Neural cell (in vitro differentiated cells): ENCODE data around the gene TFR2. TPM values are rescaled to one million over a fixed set of nuclear protein-coding genes. Genes with fewer than 3 reads are reported as not detected.

ENCODE experiments used
- H2AFZ ChIP-seq: fragments of 200-600, 300-800 bp; sonication (generic), shearing (Covaris generic); 2 replicates; pipeline ENCODE4 v1.6.0; 2014; ENCODE audit warnings: low read depth, mild to moderate bottlenecking, antibody characterized with exemption, low read length, moderate library complexity
- H3F3A ChIP-seq: fragments of 200-600 bp; shearing (Covaris generic); 2 replicates; pipeline ENCODE4 v1.6.1; 2016; ENCODE audit warnings: mild to moderate bottlenecking, moderate library complexity, mixed read lengths, antibody characterized with exemption, low read length; ENCODE audit not compliant: insufficient read depth, poor library complexity, severe bottlenecking
- H3K27ac ChIP-seq: fragments of 200-600, 300-800 bp; sonication (generic), shearing (Covaris generic); 2 replicates; pipeline ENCODE4 v1.5.1; 2014; ENCODE audit warnings: mild to moderate bottlenecking, low read length, moderate library complexity
- H3K27me3 ChIP-seq: fragments of 300-800, 200-600 bp; sonication (generic), shearing (Covaris generic); 2 replicates; pipeline ENCODE4 v1.6.0; 2014; ENCODE audit warnings: mild to moderate bottlenecking, low read depth, low read length, moderate library complexity; ENCODE audit not compliant: insufficient read depth
- H3K36me3 ChIP-seq: fragments of 300-800, 200-600 bp; sonication (generic), shearing (Covaris generic); 2 replicates; pipeline ENCODE4 v1.5.1; 2014; ENCODE audit warnings: mild to moderate bottlenecking, antibody characterized with exemption, low read length, moderate library complexity; ENCODE audit not compliant: insufficient read depth
- H3K4me2 ChIP-seq: fragments of 300-800, 200-600 bp; sonication (generic), shearing (Covaris generic); 2 replicates; pipeline ENCODE4 v1.6.0; 2014; ENCODE audit warnings: mild to moderate bottlenecking, low read length
- H3K4me3 ChIP-seq: fragments of 300-800, 200-600 bp; sonication (generic), shearing (Covaris generic); 2 replicates; pipeline ENCODE4 v1.5.1; 2014; ENCODE audit warnings: mild to moderate bottlenecking, low read length, moderate library complexity
- H3K79me2 ChIP-seq: fragments of 200-600 bp; shearing (Covaris generic); replicated peaks from 2 replicates; pipeline ENCODE4 v1.6.0; 2014; ENCODE audit warnings: mild to moderate bottlenecking, low read length, moderate library complexity; ENCODE audit not compliant: insufficient read depth
- H3K9ac ChIP-seq: fragments of 300-800, 200-600 bp; sonication (generic), shearing (Covaris generic); 2 replicates; pipeline ENCODE4 v1.6.1; 2016; ENCODE audit warnings: mild to moderate bottlenecking, low read length, mixed read lengths
- H3K9me2 ChIP-seq: fragments of 200-600 bp; shearing (Covaris generic); 2 replicates; pipeline ENCODE4 v1.6.1; 2016; ENCODE audit warnings: mild to moderate bottlenecking, low read length, mixed read lengths; ENCODE audit not compliant: insufficient read depth
- H3K9me3 ChIP-seq: fragments of 200-600, 300-800 bp; sonication (generic), shearing (Covaris generic); 2 replicates; pipeline ENCODE4 v1.6.1; 2016; ENCODE audit warnings: mild to moderate bottlenecking, mixed run types, low read length, moderate library complexity, mixed read lengths
- H4K20me1 ChIP-seq: fragments of 200-600 bp; shearing (Covaris generic); 2 replicates; pipeline ENCODE4 v1.6.1; 2016; ENCODE audit warnings: mild to moderate bottlenecking, mixed run types; ENCODE audit not compliant: insufficient read depth
- EP300 ChIP-seq: fragments of 450-650 bp; conservative IDR thresholded peaks from 2 replicates; pipeline ENCODE4 v1.6.1; 2014; ENCODE audit warnings: antibody characterized with exemption, mild to moderate bottlenecking, moderate library complexity; ENCODE audit not compliant: poor library complexity, severe bottlenecking
- EZH2 ChIP-seq: fragments of 200-600, 300-800 bp; shearing (Covaris generic), sonication (generic); IDR thresholded peaks from 2 replicates; pipeline ENCODE4 v1.6.1; 2014; ENCODE audit warnings: antibody characterized with exemption, low read length, borderline replicate concordance, mild to moderate bottlenecking; ENCODE audit not compliant: insufficient read depth, poor library complexity, severe bottlenecking
- MXI1 ChIP-seq: fragments of 450-650 bp; conservative IDR thresholded peaks from 2 replicates; pipeline ENCODE4 v1.6.1; 2014; ENCODE audit warnings: antibody characterized with exemption, mild to moderate bottlenecking; ENCODE audit not compliant: poor library complexity, severe bottlenecking
- POLR2AphosphoS5 ChIP-seq: IDR thresholded peaks from 2 replicates; pipeline ENCODE4 v1.6.1; 2012
- RAD21 ChIP-seq: fragments of 450-650 bp; conservative IDR thresholded peaks from 2 replicates; pipeline ENCODE4 v1.6.1; 2014; ENCODE audit warnings: antibody characterized with exemption, mild to moderate bottlenecking, moderate library complexity
- SMC3 ChIP-seq: fragments of 450-650 bp; conservative IDR thresholded peaks from 2 replicates; pipeline ENCODE4 v1.6.1; 2014; ENCODE audit warnings: antibody characterized with exemption, mild to moderate bottlenecking, moderate library complexity; ENCODE audit not compliant: poor library complexity
- TAF1 ChIP-seq: IDR thresholded peaks from 2 replicates; pipeline ENCODE4 v1.6.1; 2012; ENCODE audit warnings: low read depth
- polyA plus RNA-seq: library from polyadenylated mRNA; depleted of rRNA; stranded (reverse); fragments of >200 nt; gene quantifications from 2 replicates; pipeline ENCODE4 v1.2.3, GENCODE V29; 2014
- TF ChIP-seq, protein P1 (sequence below): IDR thresholded peaks from 2 replicates; pipeline ENCODE4 v1.6.1; 2012; ENCODE audit warnings: borderline replicate concordance
- TF ChIP-seq, protein P2 (sequence below): fragments of 450-650 bp; IDR thresholded peaks from 2 replicates; pipeline ENCODE4 v1.5.1; 2014; ENCODE audit warnings: antibody characterized with exemption, mild to moderate bottlenecking, moderate library complexity; ENCODE audit not compliant: poor library complexity, severe bottlenecking

TFR2 gene
- polyA plus RNA-seq, 1 donor from 2014 or later: 21.0 TPM

DNA sequence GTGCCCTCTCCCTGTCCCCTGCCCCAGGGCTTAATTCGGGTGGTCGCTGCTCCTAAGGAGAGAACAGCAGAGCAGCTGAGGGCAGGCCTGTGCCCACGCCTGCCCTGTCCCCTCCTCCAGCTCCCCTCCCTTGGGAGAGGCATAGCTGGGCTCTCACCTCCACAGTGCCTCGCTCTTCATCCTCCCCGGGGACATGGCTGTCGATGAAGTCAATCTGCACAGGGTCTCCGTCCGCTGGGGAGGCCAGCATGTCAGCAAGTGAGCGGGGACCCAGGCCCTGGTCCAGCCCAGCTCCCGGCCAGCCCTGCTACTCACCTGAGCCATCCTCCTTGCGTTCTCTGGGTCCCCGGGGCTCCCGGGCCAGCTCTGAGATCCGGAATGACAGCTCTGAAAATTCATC is 63.8 kb downstream of the TFR2 start:
- Histone ChIP-seq H3K9ac (no peak overlapping the region), H2AFZ (no peak overlapping the region), H3K9me3 (no peaks in the 10 kb centered on the region), H3K4me2 (no peak overlapping the region), H3K9me2 (no peaks in the 10 kb centered on the region), H3K36me3 (no peaks in the 10 kb centered on the region), H3K4me3 (no peak overlapping the region), H3K27ac (no peak overlapping the region), H3K27me3 (no peaks in the 10 kb centered on the region), H3K79me2 (no peaks in the 10 kb centered on the region), H4K20me1 (no peaks in the 10 kb centered on the region), H3F3A (no peaks in the 10 kb centered on the region)
- no peak for TF ChIP-seq MXI1
- no peak for TF ChIP-seq POLR2AphosphoS5
- no peak for TF ChIP-seq SMC3
- TF ChIP-seq TAF1: no peak
- no peak for TF ChIP-seq EP300
- TF ChIP-seq RAD21: no peak
- TF ChIP-seq, protein P1, sequence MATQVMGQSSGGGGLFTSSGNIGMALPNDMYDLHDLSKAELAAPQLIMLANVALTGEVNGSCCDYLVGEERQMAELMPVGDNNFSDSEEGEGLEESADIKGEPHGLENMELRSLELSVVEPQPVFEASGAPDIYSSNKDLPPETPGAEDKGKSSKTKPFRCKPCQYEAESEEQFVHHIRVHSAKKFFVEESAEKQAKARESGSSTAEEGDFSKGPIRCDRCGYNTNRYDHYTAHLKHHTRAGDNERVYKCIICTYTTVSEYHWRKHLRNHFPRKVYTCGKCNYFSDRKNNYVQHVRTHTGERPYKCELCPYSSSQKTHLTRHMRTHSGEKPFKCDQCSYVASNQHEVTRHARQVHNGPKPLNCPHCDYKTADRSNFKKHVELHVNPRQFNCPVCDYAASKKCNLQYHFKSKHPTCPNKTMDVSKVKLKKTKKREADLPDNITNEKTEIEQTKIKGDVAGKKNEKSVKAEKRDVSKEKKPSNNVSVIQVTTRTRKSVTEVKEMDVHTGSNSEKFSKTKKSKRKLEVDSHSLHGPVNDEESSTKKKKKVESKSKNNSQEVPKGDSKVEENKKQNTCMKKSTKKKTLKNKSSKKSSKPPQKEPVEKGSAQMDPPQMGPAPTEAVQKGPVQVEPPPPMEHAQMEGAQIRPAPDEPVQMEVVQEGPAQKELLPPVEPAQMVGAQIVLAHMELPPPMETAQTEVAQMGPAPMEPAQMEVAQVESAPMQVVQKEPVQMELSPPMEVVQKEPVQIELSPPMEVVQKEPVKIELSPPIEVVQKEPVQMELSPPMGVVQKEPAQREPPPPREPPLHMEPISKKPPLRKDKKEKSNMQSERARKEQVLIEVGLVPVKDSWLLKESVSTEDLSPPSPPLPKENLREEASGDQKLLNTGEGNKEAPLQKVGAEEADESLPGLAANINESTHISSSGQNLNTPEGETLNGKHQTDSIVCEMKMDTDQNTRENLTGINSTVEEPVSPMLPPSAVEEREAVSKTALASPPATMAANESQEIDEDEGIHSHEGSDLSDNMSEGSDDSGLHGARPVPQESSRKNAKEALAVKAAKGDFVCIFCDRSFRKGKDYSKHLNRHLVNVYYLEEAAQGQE: no peak
- TF ChIP-seq, protein P2, sequence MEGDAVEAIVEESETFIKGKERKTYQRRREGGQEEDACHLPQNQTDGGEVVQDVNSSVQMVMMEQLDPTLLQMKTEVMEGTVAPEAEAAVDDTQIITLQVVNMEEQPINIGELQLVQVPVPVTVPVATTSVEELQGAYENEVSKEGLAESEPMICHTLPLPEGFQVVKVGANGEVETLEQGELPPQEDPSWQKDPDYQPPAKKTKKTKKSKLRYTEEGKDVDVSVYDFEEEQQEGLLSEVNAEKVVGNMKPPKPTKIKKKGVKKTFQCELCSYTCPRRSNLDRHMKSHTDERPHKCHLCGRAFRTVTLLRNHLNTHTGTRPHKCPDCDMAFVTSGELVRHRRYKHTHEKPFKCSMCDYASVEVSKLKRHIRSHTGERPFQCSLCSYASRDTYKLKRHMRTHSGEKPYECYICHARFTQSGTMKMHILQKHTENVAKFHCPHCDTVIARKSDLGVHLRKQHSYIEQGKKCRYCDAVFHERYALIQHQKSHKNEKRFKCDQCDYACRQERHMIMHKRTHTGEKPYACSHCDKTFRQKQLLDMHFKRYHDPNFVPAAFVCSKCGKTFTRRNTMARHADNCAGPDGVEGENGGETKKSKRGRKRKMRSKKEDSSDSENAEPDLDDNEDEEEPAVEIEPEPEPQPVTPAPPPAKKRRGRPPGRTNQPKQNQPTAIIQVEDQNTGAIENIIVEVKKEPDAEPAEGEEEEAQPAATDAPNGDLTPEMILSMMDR: no peak
- no peak for TF ChIP-seq EZH2

DNA sequence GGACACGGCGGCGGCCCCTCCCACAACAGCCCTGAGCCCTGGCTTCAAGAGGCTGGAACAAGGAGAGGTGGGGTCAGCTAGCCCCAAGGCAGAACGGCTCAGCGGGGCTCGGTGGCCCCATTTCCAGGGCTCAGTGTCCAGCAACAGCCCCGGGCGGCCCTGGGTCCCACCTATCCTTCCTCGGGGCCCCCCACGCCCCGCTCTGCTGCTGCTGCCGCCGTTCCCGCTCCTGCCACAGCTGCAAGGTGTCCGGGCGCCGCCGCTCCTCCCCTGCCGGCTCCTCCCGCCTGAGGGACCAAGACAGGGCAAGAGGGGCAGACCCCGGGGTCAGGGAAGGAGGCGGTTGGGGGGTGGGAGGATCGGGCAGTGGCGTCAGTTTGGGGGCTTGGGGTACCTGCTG is 64.2 kb downstream of the TFR2 start:
- no peaks in the 10 kb centered on the region for H4K20me1 ChIP-seq
- H3K27ac ChIP-seq: no peak overlapping the region
- no peaks in the 10 kb centered on the region for H3K9me3 ChIP-seq
- no peaks in the 10 kb centered on the region for H3F3A ChIP-seq
- H3K79me2 ChIP-seq: no peaks in the 10 kb centered on the region
- H3K9me2 ChIP-seq: no peaks in the 10 kb centered on the region
- H3K4me2 ChIP-seq: no peak overlapping the region
- no peak overlapping the region for H2AFZ ChIP-seq
- no peak overlapping the region for H3K9ac ChIP-seq
- no peak overlapping the region for H3K4me3 ChIP-seq
- TF ChIP-seq TAF1 (no peak), SMC3 (no peak), MXI1 (no peak), POLR2AphosphoS5 (no peak), RAD21 (no peak), EZH2 (no peak), EP300 (no peak)
- TF ChIP-seq, protein P1: no peak
- TF ChIP-seq, protein P2: no peak
- no peaks in the 10 kb centered on the region for H3K36me3 ChIP-seq
- no peaks in the 10 kb centered on the region for H3K27me3 ChIP-seq
